SJSA1 (cell line): ENCODE measurements around the gene ARL6IP6. TPM values are rescaled to one million over a fixed set of nuclear protein-coding genes. Genes with fewer than 3 reads are reported as not detected.
"Not testable (repeated sequence)": the region's sequence is repeated elsewhere in the genome, so short reads cannot be mapped to it uniquely, and the experiment has no call there.

Experiments
- DNase-seq, 2 experiments: peaks; one replicate each; pipeline ENCODE4 v3.0.0-alpha.2; 2015 to 2020; ENCODE audit warnings: low spot score in 2 of 2, low read depth in 1 of 2
- H3K27ac ChIP-seq: fragments of 250-450 bp; sonication (Bioruptor Pico); 2 replicates; pipeline ENCODE4 v1.5.1; 2020; ENCODE audit warnings: mild to moderate bottlenecking, moderate library complexity
- H3K27me3 ChIP-seq: fragments of 250-450 bp; sonication (Bioruptor Pico); replicated peaks from 2 replicates; pipeline ENCODE4 v1.5.1; 2020; ENCODE audit warnings: mild to moderate bottlenecking, moderate library complexity
- H3K36me3 ChIP-seq: fragments of 250-450 bp; sonication (Bioruptor Pico); 2 replicates; pipeline ENCODE4 v1.5.1; 2020; ENCODE audit warnings: mild to moderate bottlenecking
- H3K4me1 ChIP-seq: fragments of 250-450 bp; sonication (Bioruptor Pico); replicated peaks from 2 replicates; pipeline ENCODE4 v1.6.1; 2021; ENCODE audit warnings: mild to moderate bottlenecking
- H3K4me3 ChIP-seq: fragments of 250-450 bp; sonication (Bioruptor Pico); 2 replicates; pipeline ENCODE4 v1.5.1; 2020; ENCODE audit warnings: mild to moderate bottlenecking
- H3K9me3 ChIP-seq: fragments of 250-450 bp; sonication (Bioruptor Pico); replicated peaks from 2 replicates; pipeline ENCODE4 v1.5.1; 2020; ENCODE audit warnings: mild to moderate bottlenecking
- total RNA-seq: library from RNA; depleted of rRNA; stranded (reverse); fragments of >200 nt; shearing (Covaris generic); gene quantifications from 2 replicates; pipeline ENCODE4 v1.2.3, GENCODE V29; 2014

ARL6IP6 gene
- total RNA-seq, 1 experiment from 2014 or later: 51.8 TPM

DNA sequence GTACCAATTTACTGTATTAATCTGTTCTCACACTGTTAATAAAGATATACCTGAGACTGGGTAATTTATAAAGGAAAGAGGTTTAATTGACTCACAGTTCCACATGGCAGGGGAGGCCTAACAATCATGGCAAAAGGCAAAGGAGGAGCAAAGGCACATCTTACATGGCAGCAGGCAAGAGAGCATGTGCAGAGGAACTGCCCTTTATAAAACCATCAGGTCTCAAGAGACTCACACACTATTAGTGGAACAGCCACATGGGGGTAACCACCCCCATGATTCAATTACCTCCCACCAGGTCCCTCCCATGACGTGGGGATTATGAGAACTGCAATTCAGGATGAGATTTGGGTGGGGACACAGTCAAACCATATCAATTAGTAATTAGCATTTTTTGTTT is 21.3 kb downstream of the ARL6IP6 start:
- not testable (repeated sequence) for DNase-seq, H3K9me3 ChIP-seq, H3K4me1 ChIP-seq, H3K27me3 ChIP-seq, H3K27ac ChIP-seq, H3K4me3 ChIP-seq
- peaks cover 64% of the 10 kb centered on the region for H3K36me3 ChIP-seq

DNA sequence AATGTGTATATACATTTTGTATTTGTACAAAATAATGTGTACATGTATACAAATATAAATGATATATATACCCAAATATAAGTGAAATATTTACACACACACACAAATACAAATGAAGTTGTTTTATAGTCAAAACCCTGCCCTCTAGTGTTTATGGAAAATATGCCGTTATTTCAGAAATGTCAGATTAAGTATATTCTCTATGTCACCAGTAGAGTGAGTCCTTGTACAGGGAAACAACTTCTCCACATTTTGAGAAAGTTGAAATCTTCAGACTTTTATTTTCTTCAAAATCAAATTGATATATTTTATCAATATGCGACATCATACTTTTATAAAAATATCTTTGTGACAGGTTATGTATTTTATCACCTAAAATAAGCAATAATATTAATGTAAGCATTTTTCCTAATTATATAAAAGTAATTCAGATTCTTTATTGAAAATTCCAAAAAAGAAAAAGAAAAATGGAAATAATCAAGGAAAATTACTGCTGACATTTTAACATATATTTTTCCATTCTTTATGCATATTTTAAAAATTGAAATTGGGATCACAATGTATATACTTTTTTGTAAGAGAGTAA is 22.4 kb downstream of the ARL6IP6 start:
- peaks cover 61% of the 10 kb centered on the region for H3K36me3 ChIP-seq
- DNase-seq: peak in 1 of 2 experiments; percentile 38
- no peak overlapping the region for H3K4me3 ChIP-seq
- H3K27me3 ChIP-seq: no peaks in the 10 kb centered on the region
- H3K27ac ChIP-seq: no peak overlapping the region
- no peaks in the 10 kb centered on the region for H3K4me1 ChIP-seq
- H3K9me3 ChIP-seq: no peaks in the 10 kb centered on the region

DNA sequence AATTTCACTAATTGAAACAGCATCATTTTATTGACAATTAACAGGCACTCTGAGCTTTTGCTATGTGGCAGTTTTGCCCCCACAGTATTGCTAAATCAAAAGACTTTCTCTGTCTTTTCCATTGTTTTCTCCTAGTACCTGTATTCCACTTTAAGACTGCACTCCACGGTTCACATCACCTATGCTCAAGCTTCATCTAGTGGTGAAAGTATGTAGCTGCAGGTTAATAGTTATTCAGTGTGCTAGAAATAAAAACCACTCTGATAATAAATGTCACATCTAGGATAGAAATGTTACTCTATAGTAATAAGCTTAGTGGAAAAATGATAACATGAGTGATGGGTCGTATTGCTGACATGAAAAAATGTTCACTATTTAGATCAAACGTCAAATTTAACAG is 24.6 kb downstream of the ARL6IP6 start:
- Histone ChIP-seq H3K27me3 (no peaks in the 10 kb centered on the region), H3K27ac (no peak overlapping the region), H3K36me3 (peaks cover 42% of the 10 kb centered on the region), H3K4me1 (no peaks in the 10 kb centered on the region), H3K4me3 (no peak overlapping the region), H3K9me3 (no peaks in the 10 kb centered on the region)
- DNase-seq: no peak

DNA sequence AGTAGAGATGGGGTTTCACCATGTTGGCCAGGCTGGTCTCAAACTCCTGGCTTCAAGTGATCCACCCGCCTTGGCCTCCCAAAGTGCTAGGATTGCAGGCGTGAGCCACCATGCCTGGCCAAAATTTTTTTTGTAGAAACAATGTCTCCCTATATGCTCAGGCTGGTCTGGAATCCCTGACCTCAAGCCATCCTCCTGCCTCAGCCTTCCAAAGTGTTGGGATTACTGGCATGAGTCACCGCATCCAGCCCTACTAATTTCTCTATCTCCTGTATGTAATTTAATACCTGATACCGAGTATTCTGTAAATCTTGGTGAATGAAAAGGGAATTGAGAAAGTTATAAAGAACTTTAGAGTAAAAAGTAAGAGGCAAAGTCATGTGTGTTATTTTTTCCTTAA is 29.3 kb downstream of the ARL6IP6 start:
- not testable (repeated sequence) for H3K27ac ChIP-seq, H3K4me1 ChIP-seq, H3K27me3 ChIP-seq, H3K4me3 ChIP-seq, DNase-seq, H3K9me3 ChIP-seq
- H3K36me3 ChIP-seq: peaks cover 46% of the 10 kb centered on the region

DNA sequence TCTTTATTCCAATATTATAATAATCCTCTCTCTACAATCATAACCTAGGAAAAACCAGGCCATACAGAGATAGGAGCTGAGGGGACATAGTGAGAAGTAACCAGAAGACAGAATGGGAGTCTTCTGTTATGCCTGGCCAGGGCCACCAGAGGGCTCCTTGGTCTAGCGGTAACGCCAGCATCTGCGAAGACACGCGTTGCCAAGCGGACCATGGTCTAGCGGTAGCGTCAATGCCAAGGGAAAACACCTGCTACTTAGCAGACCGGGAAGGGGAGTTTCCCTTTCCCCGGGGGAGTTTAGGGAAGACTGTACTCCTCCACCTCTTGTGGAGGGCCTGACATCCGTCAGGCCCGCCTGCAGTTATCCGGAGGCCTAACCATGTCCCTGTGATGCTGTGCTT is 36.6 kb downstream of the ARL6IP6 start:
- H3K27me3 ChIP-seq: no peaks in the 10 kb centered on the region
- no peak for DNase-seq
- H3K4me3 ChIP-seq: no peak overlapping the region
- H3K9me3 ChIP-seq: no peaks in the 10 kb centered on the region
- H3K4me1 ChIP-seq: no peaks in the 10 kb centered on the region
- H3K27ac ChIP-seq: no peak overlapping the region
- peaks cover 45% of the 10 kb centered on the region for H3K36me3 ChIP-seq

DNA sequence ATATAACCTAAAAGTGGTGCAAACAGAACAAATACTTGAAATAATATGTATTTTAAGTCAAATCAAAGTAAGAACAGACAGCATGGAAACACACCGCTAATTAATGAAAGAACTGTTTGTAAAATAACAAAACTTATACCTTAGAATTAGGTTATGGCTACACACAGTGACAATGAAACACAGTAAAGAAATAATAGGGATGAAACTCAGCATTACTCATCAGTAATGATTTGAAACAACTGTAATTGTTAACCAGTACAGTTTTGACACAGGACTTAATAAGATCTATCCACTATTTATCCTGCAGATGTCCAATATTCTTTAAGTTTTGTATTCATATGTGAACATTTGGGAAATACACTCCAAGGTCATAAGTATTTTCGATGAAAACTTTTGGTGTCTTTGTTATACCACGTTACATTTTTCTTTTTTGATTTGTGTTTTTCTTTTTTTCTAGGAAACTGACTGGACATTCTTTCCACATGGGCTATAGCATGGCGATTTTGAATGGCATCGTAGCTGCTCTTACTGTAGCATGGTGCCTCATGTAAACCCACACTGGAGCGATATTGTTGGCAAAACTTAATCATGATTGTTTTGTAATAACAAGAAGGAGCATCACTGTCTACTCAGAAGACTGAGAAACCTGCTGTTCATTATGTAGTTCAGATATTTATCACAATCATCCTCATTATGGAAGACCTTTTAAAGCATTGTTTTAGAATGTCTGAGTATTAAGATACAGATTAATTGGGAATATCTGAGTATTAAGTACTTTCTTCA is 41.1 kb downstream of the ARL6IP6 start:
- Histone ChIP-seq H3K4me3 (no peak overlapping the region), H3K27ac (no peak overlapping the region), H3K4me1 (peaks cover 10% of the 10 kb centered on the region; the same call in 1 of the 2 replicates), H3K36me3 (peaks cover 23% of the 10 kb centered on the region), H3K27me3 (no peaks in the 10 kb centered on the region), H3K9me3 (no peaks in the 10 kb centered on the region)
- DNase-seq: no peak

DNA sequence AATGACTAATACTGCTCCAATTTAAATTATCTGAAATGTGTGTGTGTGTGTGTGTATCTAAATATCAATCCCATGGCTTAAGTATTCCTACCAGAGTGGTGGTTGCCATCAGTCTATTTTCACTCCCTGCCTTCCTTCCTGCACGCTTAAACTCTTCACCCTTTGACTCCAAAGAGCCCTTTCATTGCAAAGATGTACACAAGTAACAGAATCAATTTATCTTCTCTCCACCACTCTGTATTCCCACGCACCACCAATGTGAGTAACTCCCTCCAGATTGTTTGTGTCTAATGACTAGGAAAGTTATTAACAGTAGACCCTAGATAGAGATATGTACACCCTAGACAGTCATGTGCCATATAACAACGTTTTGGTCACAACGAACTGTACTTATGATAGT is 42.8 kb downstream of the ARL6IP6 start:
- peak overlapping the region; percentile 66 for H3K27ac ChIP-seq
- H3K27me3 ChIP-seq: no peaks in the 10 kb centered on the region
- no peak for DNase-seq
- no peaks in the 10 kb centered on the region for H3K9me3 ChIP-seq
- H3K4me1 ChIP-seq: peaks cover 10% of the 10 kb centered on the region; the same call in 1 of the 2 replicates
- H3K4me3 ChIP-seq: no peak overlapping the region
- peaks cover 22% of the 10 kb centered on the region for H3K36me3 ChIP-seq

DNA sequence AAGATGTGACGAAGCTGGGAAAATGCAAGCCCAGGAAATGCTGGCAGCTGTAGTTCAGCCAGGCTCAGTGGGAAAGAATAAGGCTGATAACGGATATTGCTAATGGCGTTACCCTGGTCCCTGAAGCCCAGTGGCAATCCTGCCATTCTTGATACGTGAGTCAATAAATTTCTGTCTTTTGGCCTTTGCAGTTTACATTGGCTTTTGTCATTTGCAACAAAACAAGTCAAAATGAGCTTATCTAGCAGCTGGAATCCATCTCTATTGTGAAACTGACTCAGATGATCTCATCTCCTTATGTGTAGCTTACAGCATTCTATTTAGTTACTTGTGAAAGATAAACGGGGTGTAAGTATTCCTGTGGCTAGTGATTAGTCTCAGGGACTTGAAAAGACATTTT is 43.8 kb downstream of the ARL6IP6 start:
- DNase-seq: peak in 1 of 2 experiments; percentile 49
- Histone ChIP-seq H3K36me3 (peaks cover 16% of the 10 kb centered on the region; the same call in 1 of the 2 replicates), H3K27me3 (no peaks in the 10 kb centered on the region), H3K4me3 (no peak overlapping the region), H3K4me1 (peaks cover 10% of the 10 kb centered on the region; the same call in 1 of the 2 replicates), H3K9me3 (no peaks in the 10 kb centered on the region), H3K27ac (peak overlapping the region; percentile 66)

DNA sequence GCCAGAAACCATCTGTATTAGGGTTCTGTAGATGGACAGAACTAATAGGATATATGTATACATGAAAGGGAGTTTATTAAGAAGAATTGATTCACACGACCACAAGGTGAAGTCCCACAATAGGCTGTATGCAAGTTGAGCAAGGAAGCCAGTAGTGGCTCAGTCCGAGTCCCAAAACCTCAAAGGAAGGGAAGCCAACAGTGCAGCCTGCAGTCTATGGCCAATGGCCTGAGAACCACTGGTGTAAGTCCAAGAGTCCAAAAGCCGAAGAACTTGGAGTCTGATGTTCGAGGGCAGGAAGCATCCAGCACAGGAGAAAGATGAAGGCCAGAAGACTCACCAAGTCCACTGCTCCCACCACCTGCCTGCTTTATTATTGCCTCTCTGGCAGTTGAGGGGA is 44.8 kb downstream of the ARL6IP6 start:
- not testable (repeated sequence) for H3K27ac ChIP-seq, H3K4me1 ChIP-seq, DNase-seq, H3K4me3 ChIP-seq, H3K9me3 ChIP-seq, H3K27me3 ChIP-seq
- peaks cover 11% of the 10 kb centered on the region; the same call in 1 of the 2 replicates for H3K36me3 ChIP-seq

DNA sequence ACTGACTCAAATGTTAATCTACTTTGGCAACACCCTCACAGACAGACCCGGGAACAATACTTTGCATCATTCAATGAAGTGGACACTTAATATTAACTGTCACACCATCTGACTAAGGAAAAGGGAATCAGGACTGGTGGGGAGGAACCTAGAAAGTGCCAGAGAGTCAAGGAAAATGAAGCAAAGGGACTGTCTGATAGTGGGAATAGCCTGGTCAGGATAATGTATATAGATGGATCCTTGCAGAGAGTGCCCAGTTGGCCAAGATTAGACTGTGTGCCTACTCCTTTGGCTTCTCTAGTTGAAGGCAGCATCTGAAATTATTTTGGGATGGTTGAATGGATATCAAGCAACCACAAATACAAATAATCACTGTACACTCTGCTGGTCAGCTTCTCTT is 45.2 kb downstream of the ARL6IP6 start:
- Histone ChIP-seq H3K9me3 (no peaks in the 10 kb centered on the region), H3K27me3 (no peaks in the 10 kb centered on the region), H3K36me3 (peaks cover 11% of the 10 kb centered on the region; the same call in 1 of the 2 replicates), H3K27ac (no peak overlapping the region), H3K4me1 (peaks cover 10% of the 10 kb centered on the region; the same call in 1 of the 2 replicates), H3K4me3 (no peak overlapping the region)
- DNase-seq: no peak

DNA sequence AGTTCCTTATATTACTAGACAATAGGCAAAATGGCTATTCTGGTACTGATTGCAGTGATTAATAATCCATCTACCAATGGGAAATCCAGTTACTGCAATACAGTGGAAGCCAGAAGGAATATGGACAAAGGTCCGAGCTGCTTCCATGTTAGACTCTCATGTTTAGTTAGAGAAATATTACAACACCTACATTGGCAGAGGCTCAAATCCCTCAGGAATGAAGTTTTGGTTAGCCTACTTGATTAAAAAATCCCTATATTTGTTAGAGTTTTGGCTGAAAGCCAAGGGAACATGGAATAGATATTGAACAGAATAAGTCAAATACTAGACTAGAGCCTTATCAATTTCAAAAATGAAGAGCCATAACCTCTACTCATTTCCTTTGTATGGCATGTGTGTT is 48.5 kb downstream of the ARL6IP6 start:
- Histone ChIP-seq H3K4me1 (0 out of 2 replicates have a peak, but pooled peaks cover 4% of the 10 kb centered on the region), H3K36me3 (peaks cover 4% of the 10 kb centered on the region; the same call in 1 of the 2 replicates), H3K27me3 (peaks cover 3% of the 10 kb centered on the region; the same call in 1 of the 2 replicates), H3K4me3 (no peak overlapping the region), H3K9me3 (no peaks in the 10 kb centered on the region), H3K27ac (no peak overlapping the region)
- DNase-seq: no peak

DNA sequence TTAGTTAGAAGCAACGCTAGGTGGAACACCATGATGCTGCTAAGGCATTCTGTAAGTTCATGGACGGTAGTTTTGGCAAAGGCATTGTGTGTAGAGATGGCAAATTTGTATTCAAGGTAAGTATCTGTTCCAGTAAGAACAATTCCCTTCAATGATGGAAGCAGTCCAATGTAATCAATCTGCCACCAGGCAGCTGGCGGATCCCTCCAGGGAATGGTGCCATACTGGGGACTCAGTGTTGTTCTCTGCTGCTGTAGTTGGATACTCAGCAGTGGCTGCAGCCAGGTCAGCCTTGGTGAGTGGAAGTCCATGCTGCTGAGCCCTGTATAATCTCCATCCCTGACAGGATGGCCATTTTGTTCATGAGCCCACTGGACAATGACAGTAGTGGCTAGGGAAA is 62.8 kb downstream of the ARL6IP6 start:
- Histone ChIP-seq H3K9me3 (no peaks in the 10 kb centered on the region), H3K36me3 (no peaks in the 10 kb centered on the region), H3K27ac (no peak overlapping the region), H3K4me3 (no peak overlapping the region), H3K27me3 (0 out of 2 replicates have a peak, but pooled peaks cover 3% of the 10 kb centered on the region), H3K4me1 (no peaks in the 10 kb centered on the region)
- DNase-seq: no peak

DNA sequence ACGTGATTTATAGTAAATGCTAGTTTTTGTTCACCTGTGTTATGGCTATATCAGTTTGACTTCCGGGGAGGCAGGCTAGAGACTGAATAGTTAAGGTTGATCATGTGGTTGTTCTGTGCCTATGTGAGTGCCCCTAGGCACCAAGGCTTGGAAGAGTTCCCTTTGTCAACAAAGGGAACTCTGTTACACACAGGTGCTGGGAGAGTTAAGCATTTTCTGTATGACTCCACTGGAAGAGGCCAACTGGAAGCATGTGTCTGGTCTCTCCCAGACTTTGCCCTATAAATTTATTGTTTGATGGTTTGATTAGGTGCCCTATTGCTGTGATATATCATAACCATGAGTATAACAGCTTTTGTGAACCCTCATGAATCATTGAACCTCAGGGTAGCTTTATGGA is 63.8 kb downstream of the ARL6IP6 start:
- no peaks in the 10 kb centered on the region for H3K4me1 ChIP-seq
- no peaks in the 10 kb centered on the region for H3K36me3 ChIP-seq
- H3K27ac ChIP-seq: no peak overlapping the region
- no peak for DNase-seq
- no peaks in the 10 kb centered on the region for H3K9me3 ChIP-seq
- H3K27me3 ChIP-seq: 0 out of 2 replicates have a peak, but pooled peaks cover 3% of the 10 kb centered on the region
- no peak overlapping the region for H3K4me3 ChIP-seq

DNA sequence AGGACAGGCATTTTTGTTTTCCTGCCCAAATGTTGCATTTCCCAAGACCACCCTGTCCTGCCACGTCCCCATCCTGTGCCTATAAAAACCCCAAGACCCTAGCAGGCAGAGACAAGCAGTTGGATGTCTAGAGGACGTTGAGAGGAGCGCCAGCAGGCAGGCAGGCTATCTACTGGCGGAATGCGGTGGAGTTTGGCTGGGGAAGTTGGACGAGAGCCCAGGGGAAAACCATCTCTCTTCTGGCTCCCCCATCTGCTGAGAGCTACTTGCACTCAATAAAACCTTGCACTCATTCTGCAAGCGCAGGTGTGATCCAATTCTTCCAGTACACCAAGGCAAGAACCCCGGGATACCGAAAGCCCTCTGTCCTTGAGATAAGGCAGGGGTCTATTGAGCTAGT is 72.5 kb downstream of the ARL6IP6 start:
- Histone ChIP-seq H3K27me3 (0 out of 2 replicates have a peak, but pooled peaks cover 6% of the 10 kb centered on the region), H3K4me3 (no peak overlapping the region), H3K4me1 (no peaks in the 10 kb centered on the region), H3K27ac (no peak overlapping the region), H3K36me3 (no peaks in the 10 kb centered on the region), H3K9me3 (no peaks in the 10 kb centered on the region)
- DNase-seq: no peak
